NCI-H2196 treated with DMSO at 0.1 percent for 48 hours (cell line): ENCODE data around the gene RBM33.

Experiments used
- DNase-seq: peaks from one replicate; lab custom pipeline; 2025; ENCODE audit not compliant: unreplicated experiment; lab: John Stamatoyannopoulos, UW

The RBM33 gene

DNA sequence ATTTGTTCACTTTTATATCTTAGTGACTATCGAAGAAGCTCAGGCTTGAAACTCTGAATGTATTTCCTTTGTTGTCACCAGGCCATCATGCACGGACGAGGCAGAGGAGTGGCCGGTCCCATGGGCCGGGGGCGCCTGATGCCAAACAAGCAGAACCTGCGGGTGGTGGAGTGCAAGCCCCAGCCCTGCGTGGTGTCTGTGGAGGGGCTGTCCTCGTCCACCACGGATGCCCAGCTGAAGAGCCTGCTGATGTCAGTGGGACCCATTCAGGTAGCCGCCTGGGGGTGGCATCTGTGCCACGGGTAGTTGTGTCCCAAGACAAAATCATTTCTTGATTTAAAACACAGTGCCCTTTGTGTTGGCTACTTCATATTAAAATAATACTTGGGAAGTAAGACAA, 121.9 kb downstream of the RBM33 start:
- DNase-seq, result no peak

DNA sequence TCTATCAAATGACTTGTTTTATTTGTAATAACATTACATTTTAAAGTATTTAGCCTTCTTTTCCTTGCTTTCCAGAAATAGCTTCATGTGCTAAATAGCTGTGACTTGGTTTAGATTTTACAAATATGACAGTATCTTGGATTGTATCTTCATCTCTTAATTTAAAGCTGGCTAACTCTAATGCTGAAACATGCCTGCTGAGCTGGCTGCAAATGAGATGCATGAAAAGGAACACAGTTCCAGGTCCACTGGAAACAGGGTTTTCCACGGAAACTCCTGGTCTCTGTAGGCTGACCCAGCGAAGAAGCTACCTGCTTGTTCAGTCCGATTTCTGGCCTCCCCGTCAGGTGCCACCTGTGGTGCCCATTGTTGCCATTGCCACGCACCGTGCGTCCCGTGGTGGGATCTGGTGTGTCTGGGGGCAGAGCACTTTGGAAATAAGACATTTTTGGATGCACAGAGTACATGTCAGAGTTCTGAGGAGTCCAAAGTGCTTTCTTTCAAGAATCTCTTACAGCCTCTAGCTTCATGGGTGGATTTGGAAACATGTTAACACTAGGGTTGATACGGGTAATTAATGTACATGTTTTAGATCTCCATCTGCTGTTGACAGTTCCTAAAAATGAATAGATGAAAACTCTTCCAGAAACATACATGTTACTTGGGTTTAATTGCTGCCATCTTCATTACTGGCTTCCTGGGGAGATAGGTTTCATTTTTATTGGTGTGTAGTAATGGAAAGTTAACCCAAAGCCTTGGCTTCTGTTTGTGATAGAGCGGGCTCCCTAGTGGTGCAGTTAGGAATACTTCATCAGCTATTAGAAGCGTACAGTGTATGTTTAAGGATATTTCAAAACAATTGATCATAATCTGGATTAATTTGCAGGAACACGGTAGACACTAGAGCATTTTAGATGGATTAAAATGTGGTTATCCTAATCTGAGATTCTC, 122.8 kb downstream of the RBM33 start:
- DNase-seq, result no peak

DNA sequence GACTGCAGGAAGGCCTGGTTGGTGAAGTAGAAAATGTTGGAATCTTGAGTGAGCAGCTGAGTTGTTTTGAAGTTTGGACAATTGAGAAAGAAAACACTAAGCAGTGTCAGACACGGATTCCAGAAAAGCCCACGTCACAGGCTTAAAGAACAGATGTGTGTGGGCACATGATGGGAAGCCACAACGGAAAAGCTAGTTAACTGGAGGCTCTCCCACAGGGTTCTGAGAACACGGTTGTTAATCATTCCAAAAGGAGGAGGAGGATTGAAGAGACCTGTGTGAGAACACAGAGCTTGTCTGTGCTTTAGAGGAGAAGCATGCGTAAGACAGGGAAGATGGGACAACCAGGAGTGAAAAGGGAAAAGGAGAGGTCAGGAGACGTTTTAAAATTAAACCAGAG, 125.2 kb downstream of the RBM33 start:
- no peak for DNase-seq

DNA sequence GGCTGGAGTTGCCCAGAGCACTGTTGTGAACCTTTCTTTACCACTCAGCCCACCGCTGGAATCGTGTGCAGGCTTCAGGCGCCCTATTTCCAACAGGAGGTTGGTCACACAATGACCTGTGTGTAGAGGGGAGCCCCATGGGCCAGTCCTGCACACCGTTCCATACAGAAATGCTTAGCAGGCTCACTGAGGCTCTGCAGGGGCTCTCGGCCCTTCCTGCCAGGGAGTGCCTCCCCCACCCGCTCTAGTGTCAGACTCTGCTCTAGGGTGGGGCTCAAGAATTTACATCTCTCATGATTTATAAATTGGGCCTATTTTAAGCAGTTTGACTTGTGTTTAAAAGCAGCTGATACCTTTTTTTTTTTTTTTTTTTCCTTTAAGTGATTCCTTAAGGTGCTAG, 125.8 kb downstream of the RBM33 start:
- DNase-seq, result no peak

DNA sequence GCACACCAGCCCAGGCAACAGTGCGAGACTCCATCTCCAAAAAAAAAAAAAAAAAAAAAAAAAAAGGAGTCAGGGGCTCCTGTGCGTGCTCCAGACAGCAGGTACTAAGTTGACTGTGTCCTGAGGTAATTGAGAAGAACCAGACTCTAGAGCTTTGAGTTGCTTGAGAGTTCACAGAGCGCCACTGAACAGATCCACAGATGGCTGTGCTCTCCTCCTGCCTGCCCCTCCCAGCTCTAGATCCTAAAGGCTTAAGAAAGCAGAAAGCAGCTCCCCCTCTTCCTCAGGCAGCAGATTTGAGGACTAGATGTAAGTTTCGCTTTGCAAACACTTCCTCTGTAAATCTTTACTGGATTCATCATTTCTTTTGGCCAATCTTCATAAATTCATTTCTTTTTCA, 129.1 kb downstream of the RBM33 start:
- no peak for DNase-seq

DNA sequence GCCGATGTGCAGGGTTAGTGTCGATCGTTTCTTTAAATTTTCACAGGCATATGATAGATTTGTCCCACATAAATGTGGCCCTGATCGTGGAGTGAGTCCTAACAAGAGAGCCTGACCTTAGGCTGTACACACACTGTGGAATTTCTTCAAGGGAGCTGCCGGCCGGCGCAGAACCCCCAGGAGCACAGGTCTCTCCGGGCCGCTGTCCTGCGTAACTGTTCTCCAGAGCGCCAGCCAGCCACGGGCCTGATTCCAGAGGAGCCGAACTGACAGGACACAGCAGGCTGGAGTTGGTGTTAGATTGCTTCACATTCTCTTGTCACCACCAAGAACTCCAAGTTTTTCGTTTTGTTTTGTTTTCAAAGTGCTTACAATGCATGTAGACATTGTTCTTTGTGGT, 130.5 kb downstream of the RBM33 start:
- DNase-seq, result no peak

DNA sequence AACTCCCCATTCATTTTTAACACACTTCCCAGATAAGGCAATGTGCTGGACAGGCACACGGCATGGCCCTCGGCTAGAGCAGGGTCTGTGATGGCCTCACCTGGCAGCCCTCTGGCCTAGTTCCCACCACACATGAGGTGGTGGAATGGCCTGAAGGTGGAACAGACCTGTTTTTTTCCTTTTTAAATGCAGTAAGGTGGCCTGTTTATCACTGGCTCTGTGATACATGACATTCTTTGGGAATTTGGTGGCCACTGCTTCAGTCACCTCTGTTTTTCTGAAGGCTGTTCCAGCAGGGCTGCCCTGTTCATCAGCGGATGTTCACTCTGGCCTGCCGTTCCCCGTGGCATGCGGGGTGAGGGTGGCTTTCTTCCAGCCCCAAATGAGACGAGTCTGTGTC, 131.2 kb downstream of the RBM33 start:
- DNase-seq, result no peak

DNA sequence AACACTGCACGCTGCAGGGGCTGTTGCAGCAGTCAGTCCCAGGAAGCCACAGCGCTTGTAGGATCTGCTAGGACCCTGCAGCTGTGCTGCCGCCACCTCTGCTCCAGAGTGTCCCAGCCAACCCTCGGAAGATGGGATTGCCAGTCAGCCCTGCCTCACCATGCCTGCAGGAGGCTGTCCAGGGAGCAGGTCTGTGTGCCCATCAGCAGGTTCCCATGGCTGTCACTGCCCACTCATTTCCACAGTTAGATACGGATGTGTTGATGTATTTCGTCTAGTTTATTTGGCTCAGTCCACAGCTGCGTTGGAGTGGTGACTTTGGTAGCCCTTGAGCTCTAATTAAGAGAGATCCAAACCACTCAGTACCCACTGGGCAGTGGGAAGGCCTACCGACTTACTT, 132.1 kb downstream of the RBM33 start:
- DNase-seq, result no peak

DNA sequence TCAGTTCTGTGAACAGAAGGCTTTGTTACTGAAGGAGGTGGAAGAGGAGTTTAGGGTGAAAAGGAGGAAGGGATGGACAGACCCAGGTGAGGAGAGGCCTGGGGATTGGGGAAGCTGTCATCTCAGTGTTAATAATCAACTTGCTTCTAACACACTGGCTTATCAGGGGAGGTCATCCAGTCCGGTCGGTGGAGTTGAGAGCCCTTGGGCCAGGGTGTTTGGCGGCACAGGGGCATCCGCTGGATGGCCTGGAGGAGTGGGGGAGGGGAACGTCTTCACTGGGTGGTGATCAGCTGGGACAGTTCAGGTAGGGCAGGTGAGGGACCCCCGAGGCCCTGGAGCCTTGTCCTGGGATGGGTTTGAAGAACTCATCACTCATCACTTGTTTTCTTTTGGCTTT, 133.9 kb downstream of the RBM33 start:
- DNase-seq, result no peak

DNA sequence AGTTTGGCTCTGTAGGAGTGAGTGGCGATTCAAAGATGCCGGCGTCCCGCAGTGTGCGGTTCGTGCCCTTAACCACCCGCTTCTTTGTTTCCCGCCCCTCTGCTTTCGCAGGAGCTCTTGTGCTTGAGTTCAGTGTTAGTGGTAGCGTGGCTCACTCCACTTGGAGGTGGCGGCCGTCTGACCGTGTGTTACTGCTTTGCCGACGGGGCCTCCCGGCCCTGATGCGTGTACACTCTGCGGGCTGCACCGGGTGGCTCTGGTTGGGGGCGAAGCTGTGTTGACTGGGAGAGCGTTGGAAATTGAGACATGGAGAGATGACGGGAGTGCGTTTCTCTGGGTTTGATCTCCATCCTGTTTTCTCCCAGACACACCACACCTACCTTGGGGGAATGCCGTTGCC, 136.4 kb downstream of the RBM33 start:
- no peak for DNase-seq

DNA sequence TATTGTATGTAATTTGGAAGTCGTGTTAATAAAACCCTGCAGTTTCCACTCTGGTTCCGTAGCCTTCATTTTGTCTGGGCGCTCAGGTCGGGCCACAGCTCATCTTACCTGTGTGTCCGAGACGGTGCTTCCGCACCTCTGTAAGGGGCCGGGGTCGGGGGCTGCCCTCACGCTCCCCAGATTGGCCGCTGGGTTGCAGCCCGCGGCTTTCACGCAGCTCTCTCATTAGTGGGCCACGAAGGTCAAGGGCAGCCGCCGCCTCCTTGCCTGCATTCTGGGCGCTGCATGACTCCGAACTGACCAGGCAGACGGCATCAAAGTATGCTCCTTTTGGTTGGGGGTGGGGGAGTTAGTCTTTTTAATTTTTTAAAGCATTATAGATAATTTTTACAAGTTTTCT, 137.0 kb downstream of the RBM33 start:
- no peak for DNase-seq

DNA sequence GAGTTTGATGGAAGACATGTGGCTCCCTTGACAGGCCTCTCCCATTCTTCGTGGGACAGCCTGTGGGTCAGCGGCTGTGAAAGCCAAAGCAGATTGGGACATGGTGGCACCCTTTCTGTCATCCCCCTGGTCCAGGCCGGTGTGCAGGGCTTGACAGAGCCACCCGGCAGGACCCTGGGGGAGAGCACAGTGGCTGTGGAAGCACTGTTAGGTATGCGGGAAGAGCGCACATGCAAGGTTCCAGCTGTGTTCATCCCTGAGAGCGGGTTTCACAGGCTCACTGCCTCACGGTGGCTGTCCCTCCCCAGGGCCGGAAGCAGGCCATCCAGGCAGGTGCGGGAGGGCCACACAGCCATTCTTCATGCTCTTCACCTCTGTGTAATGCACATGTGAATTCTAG, 138.0 kb downstream of the RBM33 start:
- DNase-seq, result no peak

DNA sequence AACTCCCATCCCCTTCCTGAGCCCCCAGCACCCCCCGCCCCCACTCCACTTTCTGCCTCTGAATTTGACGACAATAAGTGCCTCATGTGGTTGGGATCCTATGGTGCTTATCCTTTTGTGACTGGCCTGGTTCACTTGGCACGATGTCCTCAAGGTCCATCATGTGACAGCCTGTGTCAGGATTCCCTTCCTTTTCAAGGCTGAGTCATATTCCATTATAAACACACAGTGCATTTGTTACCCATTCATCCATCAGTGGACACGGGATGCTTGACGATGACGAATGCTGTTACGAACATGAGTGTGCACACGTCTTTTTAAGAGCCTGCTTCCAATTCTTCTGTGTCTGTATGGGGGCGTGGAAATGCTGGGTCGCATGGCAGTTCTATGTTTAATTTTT, 141.1 kb downstream of the RBM33 start:
- no peak for DNase-seq

DNA sequence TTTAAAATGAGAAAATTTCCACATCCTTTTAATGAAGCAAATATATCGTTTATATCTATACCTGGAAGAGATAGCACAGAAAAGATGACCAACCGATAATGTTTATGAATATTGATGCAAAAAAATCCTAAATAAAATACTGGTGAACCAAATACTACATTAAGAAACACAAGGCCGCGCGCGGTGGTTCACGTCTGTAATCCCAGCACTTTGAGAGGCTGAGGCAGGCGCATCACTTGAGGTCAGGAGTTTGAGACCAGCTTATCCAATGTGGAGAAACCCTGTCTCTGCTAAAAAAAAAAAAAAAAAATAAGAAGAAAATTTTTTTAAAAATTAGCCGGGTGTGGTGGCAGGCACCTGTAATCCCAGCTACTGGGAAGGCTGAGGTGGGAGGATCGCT, 142.0 kb downstream of the RBM33 start:
- DNase-seq, result no peak

DNA sequence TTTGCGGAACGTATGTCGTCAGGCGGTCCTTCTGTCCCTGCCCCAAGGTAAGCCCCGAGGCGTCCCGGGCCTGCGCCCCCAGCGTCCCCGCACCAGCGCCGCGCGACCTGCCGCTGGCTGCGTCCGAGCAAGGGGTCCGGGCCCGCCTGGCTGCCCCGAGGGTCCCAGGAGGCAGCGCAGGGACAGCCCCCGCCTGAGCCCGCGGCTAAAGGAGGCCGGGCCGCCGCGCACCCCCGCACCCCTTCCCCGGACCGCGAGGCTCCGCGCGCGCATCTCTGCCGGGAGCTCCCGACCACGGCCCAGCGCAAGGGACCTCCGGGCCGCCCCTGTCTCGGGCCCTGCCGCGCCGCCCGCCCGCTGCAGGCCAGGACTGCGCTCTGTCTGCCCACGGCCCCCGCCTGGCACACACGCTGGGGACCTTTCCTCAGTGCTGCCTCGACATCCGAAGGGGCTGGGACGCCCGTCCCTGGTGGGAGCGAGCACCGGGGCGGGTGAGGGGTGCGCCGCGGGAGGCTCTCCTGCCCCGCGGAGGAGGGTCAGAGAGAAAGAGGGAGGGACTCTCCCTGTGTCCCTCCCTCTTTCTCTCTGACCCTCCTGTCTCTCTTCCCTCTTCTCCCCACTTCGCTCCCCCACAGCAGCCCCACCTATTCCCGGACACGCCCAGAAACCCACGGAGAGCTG, 142.8 kb downstream of the RBM33 start:
- DNase-seq, result no peak

DNA sequence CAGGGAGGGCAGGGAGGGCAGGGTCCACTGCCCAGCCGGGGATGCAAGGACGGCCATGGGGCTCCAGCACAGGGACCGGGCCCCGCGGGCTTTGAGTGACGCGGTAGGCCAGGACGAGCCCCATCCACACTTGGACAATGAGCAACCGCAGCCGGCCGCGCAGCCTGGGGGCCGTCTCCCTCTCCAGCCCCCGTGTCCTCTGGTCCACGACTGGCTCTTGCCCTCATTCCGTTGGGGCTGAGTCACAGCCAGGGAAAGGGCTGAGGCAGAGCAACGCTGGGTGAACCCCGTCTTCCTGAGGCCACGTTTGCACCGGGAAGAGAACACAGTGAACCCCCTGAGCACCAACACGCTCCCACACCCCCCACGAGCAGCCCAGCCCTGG, 144.1 kb downstream of the RBM33 start:
- DNase-seq, result no peak

DNA sequence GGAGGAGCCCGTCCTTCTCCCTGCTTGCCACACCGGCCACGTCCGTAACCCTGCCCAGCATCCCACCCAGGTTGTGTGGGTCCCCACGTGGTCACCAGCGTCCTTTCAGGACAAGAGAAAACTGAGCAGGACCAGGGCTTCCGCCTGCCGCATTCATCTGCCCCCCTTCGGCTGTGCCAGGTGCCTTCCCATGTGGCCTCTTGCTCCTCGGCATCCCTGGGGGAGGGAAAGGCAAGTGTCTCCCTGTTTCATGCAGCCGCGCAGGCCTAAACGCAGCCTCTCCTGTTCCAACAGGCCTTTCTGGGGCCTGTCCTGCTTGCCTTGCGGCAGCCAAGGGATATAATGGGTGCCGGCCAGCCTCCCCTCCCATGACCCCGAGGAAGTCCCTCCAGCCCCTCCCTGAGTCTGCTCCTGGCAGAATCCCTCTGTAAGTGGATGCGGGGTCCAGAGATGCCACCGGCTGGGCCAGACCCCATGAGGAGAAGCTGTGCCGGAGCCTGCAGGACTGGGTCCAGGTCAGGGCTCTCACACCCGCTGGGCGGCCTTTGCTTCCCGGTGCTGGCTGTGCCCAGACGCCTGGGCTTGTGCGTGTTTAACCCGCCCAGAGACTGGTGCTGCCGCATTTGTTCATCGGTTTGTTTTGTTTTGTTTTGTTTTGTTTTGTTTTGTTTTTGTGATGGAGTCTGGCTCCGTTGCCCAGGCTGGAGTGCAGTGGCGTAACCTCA, 144.7 kb downstream of the RBM33 start:
- no peak for DNase-seq

DNA sequence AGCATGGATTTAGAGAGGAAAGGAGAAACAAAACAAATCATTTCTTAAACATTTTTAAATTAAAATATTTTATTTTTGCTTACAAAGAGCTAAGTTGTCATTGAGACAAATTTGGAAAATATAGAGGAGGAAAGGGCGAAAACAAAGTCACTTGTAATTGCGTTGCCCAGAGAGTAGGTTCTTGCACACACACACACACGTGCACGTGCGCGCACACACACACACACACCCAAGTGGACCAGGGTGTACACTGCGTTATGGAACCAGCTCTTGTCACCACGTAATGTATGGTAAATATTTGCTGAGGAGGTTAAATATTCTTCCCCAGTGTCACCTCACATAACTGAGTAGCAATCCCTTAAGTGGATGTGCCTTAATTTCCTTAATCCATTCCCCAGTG, 146.2 kb downstream of the RBM33 start:
- no peak for DNase-seq

DNA sequence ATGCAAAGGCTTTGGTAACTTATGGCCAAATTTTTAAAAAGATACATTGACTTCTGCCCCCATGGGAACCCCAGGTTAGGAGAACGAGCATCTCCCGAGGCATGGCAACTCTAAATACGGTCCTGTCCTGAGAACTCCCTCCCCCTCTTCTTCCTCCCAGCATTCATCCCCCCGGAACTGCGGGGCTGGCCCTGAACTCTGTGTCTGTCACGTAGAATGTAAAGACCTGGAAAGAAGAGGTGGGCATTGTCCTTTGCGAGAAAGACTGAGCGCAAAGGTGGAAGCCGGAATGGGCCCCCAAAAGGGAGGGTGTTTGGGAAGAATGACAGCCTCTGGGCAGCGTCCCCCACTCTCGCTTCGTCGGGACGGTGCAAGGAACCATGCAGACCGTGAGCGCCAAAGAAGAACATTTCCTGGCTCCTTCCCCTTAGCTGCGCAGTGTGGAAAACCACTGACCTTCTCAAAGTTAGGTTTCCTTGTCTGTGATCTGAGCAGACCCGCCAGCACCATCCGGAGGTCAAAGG, 146.8 kb downstream of the RBM33 start:
- no peak for DNase-seq

DNA sequence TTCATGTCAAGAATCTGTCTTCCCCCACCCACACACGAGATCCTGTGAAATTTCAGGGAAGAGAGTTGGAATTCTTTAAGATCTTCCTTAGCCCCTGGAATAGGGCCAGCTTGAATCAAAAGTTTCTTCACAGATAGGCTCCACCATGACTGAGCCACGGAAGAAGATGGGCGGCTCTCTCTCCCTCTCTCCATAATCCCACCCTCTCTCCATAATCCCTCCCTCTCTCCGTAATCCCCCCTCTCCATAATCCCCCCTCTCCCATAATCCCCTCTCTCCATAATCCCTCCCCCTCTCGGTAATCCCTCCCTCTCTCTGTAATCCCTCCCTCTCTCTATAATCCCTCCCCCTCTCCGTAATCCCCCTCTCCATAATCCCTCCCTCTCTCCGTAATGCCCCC, 147.4 kb downstream of the RBM33 start:
- no peak for DNase-seq

DNA sequence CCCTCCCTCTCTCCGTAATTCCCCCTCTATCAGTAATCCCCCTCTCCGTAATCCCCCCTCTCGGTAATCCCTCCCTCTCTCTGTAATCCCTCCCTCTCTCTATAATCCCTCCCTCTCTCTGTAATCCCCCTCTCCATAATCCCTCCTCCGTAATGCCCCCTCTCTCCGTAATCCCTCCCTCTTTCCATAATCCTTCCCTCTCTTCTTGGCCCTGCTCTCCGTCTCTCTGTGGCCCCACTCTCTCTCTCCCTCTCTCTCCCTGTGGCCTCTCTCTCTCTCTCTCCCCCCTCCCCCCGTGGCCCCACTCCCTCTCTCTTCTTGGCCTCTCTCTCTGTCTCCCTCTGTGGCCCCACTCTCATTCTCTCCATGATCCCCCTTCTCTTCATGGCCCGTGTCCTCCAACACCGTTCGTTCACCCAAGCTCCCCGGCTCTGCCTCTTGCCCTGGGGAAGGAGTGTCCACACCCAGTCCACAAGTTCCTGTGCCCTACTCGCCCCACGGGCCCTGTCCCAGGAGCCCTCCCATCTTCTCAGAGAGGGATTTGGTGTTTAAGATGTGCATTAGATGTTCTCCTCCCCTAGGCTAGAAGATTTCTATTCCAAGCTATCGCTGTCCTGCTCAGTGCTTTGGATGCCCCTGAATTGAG, 148.0 kb downstream of the RBM33 start:
- no peak for DNase-seq
